ENCODE measurements around the gene SOWAHC. TPM values are rescaled to one million over a fixed set of nuclear protein-coding genes. Genes with fewer than 3 reads are reported as not detected.
"Not testable (repeated sequence)": the region's sequence is repeated elsewhere in the genome, so short reads cannot be mapped to it uniquely, and the experiment has no call there.

Gene SOWAHC
- polyA plus RNA-seq, 1 donor, result 6.4 TPM

GRCh38 chr2:109614715-109615636 is 812 bp downstream of the SOWAHC start:
- no peak for DNase-seq (ENCODE audit: low read depth)

GRCh38 chr2:109615637-109616144 is 1.5 kb downstream of the SOWAHC start:
- DNase-seq (ENCODE audit: low read depth), result no peak

- no peak for DNase-seq (ENCODE audit: low read depth)
Observed at GRCh38 chr2:109616184-109616583, 2.0 kb downstream of the SOWAHC start.

GRCh38 chr2:109619032-109619615 is 5.0 kb downstream of the SOWAHC start:
- no peak for DNase-seq (ENCODE audit: low read depth)

- no peak for DNase-seq (ENCODE audit: low read depth)
Observed at GRCh38 chr2:109623297-109623696, 9.1 kb downstream of the SOWAHC start.

GRCh38 chr2:109623923-109624322 is 9.8 kb downstream of the SOWAHC start:
- DNase-seq (ENCODE audit: low read depth), result no peak

- no peak for DNase-seq (ENCODE audit: low read depth)
Observed at GRCh38 chr2:109624339-109624738, 10.2 kb downstream of the SOWAHC start.

GRCh38 chr2:109628321-109628720 is 14.2 kb downstream of the SOWAHC start:
- DNase-seq (ENCODE audit: low read depth), result not testable (repeated sequence)

GRCh38 chr2:109629867-109630266 is 15.7 kb downstream of the SOWAHC start:
- DNase-seq (ENCODE audit: low read depth), result no peak

GRCh38 chr2:109630441-109631430 is 16.6 kb downstream of the SOWAHC start:
- DNase-seq (ENCODE audit: low read depth), result no peak

GRCh38 chr2:109631741-109632140 is 17.6 kb downstream of the SOWAHC start:
- DNase-seq (ENCODE audit: low read depth), result no peak

- DNase-seq (ENCODE audit: low read depth), result no peak
Observed at GRCh38 chr2:109632158-109632789, 18.1 kb downstream of the SOWAHC start.

- DNase-seq (ENCODE audit: low read depth), result no peak
Observed at GRCh38 chr2:109633284-109633961, 19.3 kb downstream of the SOWAHC start.

GRCh38 chr2:109635426-109636304 is 21.5 kb downstream of the SOWAHC start:
- no peak for DNase-seq (ENCODE audit: low read depth)

GRCh38 chr2:109636317-109636716 is 22.2 kb downstream of the SOWAHC start:
- no peak for DNase-seq (ENCODE audit: low read depth)

GRCh38 chr2:109637749-109638570 is 23.8 kb downstream of the SOWAHC start:
- DNase-seq (ENCODE audit: low read depth), result no peak

GRCh38 chr2:109638795-109639194 is 24.6 kb downstream of the SOWAHC start:
- no peak for DNase-seq (ENCODE audit: low read depth)

- DNase-seq (ENCODE audit: low read depth), result not testable (repeated sequence)
Observed at GRCh38 chr2:109640000-109640399, 25.8 kb downstream of the SOWAHC start.
